Left ventricle myocardium superior (tissue), 1 donor: Measurements from ENCODE around the gene PREX1. TPM values are rescaled to one million over a fixed set of nuclear protein-coding genes. Genes with fewer than 3 reads are reported as not detected.

Source experiments
- ATAC-seq: fragments of 200-7000 bp; cut with Tn5 transposase; one replicate; pipeline ENCODE4 v1.9.1; 2020; ENCODE audit warnings: mild to moderate bottlenecking, moderate library complexity
- DNase-seq: peaks from one replicate; pipeline ENCODE4 v3.0.0-alpha.2; 2020
- intact Hi-C: fragments of 100-400 bp; cut with micrococcal nuclease; formaldehyde crosslinking; loops from one replicate; pipeline ENCODE4 v1.11.0; 2022
- total RNA-seq: library from RNA; stranded (reverse); fragmentation: NEBNext Ultra II Directional; extraction: Animal tissue kit (Norgen Biotek cat#: 25700); gene quantifications from one replicate; pipeline ENCODE4 v1.2.1, GENCODE V29; 2021
- donor health status: DM: no; HTN: yes; CAD: no; lungs with severe emphysema.

PREX1 gene
- total RNA-seq, 1 donor from 2014 or later = 8.3 TPM

DNA sequence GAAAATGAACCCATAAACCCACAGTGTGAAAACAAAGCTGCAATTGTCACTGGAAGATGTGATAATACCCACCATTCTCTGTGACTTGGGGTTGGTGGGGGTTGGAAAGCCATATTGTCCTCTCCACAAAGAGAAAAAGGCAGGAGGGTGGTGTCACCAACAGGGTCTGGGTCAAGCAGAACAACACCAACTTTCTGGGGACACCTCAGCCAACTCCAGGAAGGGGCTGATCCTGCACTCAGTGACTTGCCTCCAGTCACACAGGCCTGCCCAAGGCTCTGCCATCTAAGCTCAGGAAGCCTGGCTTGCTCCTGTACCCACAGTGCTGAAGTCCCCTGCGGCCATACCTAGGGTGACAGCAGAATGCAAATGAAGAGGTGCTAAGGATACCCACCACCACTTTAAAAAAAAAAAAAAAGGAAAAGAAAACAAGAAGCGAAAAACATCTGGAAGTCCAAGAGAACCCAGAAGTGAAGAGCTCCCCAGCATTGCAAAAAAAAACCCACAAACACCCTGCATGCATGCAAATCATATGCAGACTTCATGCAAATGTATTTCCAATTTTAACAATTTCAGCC, 110.6 kb downstream of the PREX1 start:
- DNase-seq (no peak), ATAC-seq (no peak)
- intact Hi-C loops = no loop called here

DNA sequence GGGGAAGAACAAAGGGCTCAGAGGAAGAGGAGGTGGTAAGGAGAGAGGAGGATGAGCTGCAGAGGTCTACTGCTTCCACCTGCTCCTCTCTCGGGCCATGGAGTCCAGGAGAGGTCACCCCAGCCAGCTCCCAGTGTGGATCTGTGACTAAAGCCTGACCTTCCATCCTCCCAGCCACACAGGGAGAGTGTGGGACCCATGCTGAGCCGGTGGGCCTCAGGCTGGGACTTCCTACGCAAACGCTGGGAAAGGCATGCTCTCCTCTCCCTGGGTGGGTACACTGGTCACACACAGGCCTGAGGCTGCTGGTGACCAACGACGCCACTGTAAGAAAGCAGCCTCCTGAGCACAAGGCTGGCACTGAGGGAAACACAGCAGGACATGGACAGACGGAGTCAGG, 111.3 kb downstream of the PREX1 start:
- no peak for ATAC-seq
- no peak for DNase-seq
- intact Hi-C loops = no loop called here

DNA sequence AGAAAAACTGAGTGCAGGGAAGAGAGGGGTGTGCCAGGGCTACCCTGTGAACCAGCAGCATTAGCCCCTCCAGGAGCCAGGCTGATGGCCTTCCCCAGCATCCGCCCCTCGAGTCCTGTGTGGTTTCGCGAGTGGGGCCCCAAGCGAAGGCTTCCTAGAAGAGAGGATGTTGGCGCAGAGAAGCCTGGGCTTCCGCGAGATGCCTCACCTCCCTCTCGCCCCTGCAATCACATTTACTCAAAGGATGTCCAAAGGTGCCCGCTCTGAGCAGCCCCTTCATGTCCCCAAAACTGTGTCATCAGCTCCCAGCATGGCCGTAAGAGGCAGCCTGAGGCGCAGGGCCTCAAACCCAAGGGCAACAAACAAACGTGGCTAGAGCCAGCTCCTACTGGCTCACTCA, 111.7 kb downstream of the PREX1 start:
- ATAC-seq (peak; percentile 10), DNase-seq (no peak)

DNA sequence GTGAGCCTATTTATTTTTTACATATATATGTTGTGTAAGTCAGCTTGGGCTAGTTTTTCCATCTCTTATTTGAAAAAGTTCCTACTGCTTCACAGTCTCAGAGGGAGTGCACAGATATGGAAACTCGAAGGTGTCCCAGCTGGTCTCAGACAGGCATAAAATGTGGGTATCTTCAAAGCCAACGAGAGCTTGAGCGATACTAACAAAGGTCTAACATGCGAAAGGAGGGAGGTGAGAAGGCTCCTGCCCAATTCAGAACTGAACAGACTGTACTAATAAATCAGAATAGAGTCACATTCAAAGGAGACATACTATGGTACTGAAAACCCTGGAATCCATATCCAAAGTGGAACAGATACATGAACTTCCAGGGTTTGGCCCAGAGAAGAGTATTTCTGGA, 113.0 kb downstream of the PREX1 start:
- no peak for ATAC-seq
- intact Hi-C loops = no loop called here
- no peak for DNase-seq

More for the DNA sequence above, 111.7 kb downstream of the PREX1 start:
- intact Hi-C loops = no loop called here

DNA sequence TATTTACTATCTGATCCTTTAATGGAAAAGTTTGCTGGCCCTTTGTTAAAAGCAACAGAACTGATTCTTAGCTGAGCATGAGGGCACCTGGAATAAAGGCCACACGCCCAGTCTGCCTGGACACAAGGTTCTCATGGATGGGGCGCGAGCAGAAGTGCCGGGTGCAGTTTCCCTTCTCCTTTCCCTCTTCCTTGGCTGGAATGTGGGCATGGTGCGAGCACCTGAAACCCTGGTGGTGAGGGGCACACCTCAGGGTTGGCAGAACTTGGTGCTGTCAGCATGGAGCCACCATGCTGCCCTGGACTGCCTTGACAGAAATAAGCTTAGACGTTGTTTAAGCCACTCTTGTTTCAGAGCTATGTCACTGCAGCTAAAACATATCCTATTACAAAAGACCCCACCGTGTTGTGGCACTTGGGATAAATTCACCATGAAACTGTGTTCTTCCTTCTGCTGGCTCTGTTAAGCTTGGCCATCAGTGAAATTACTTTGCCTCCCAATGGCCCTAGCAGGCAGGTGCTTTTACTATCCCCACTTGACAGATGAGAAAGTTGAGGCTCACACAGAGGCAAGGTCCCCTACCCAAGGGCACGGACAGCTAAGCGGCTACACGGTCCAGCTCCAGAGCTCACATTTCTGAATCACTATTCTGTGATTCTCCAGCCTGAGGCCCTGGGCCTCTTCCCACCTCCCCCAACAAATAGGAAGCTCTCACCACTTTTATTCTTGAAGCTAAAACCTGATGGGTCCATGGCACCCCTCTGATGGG, 115.9 kb downstream of the PREX1 start:
- intact Hi-C loops = no loop called here
- DNase-seq = no peak
- no peak for ATAC-seq

DNA sequence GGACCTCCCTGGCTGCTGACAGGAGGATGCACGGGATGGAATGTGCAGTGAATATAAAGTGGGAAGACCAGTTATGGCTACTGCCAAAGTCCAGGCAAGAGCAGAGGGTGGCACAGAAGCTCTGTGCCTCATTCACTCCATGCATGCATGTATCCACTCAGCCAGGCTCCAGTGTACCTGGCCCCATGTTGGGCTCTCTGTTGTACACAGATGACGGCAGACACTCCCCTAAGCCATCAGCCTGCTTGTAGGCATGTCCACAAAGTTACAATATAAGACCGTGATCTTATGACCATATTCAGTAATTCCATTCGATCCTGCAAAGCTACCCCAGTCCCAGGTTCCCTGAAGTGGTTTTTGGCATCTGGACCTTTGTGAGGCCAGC, 116.8 kb downstream of the PREX1 start:
- intact Hi-C loops = no loop called here
- DNase-seq (no peak), ATAC-seq (no peak)

DNA sequence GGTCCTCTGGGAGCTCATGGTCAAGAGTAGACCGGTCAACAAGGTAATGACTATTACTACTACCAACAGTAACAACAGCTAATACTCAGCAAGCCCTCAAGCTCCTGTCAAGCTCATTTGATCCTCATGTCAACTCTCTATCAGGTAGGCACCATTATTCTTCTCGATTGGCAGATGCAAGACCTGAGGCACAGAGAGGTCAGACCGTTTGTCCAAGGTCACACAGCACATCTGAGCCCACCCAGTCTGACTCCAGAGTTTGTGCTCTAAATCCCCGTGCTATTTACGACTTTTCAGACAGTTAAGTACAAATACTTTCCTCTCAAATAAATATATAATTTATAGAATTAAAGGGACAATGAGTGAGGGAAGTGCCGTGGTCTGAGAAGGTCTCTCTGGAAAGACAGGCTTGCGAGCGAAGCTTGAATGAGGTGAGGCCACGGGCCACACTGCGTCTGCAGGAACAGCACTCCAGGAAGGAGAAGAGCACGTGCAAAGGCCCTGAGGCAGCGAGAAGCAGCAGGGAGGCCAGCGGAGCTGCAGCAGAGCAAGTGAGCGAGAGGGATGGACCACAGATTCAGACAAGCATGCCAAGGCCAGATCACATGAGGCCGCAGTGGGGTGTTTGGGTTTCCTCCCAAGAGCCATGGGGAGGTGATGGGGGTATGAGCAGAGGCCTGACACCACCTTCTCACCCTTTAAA, 117.3 kb downstream of the PREX1 start:
- no peak for ATAC-seq

DNA sequence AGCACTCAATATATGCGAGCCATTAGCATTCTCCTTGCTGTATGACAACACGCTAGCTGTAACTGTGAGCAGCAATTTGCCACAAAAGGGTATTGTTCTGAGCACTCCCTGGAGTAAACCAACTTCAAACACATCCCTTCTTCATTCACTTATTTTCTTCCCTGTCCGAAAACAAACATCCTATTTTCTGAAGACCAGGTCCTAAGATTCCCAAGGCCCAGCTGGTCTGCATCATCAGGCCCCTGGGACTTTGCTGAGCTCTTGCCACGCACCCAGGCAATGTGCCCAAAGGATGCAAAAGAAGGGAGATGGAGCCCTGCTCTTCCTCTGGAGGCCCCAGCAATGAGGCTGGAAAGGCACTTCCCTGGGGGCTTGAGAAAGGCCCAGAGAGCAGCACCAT, 118.1 kb downstream of the PREX1 start:
- no peak for DNase-seq
- ATAC-seq = no peak
- intact Hi-C loops = no loop called here

More for the DNA sequence above, 117.3 kb downstream of the PREX1 start:
- intact Hi-C loops = no loop called here
- DNase-seq = no peak

DNA sequence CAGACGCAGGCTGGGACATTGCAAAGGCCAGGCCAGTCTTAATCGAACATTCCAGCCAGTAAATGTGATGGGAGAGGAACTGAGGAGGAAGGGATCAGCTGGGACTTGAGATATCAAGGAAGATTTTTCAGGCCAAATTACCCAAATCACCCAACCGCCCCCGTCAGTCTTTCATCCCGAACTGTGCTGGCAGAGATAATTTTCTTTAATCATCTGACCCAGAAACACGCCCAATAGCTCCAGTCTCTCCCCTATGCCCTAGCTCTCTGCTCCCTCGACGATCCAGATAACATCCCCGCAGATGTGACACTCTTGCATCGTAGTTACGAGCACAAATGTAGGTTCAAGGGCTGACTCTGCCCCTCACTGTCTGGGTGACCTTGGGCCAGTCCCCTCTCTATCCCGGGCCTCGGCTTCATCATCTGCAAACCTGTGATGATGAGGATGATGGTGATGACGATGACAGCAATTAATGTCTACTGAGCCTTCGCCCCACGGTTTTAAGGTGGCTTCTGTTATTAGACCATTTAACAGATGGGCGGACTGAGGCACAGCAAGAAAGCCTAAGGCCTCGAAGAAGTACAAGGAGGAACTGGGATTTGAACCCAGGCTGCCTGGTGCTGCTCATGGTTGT, 118.6 kb downstream of the PREX1 start:
- no peak for DNase-seq
- ATAC-seq = no peak
- intact Hi-C loops = no loop called here

DNA sequence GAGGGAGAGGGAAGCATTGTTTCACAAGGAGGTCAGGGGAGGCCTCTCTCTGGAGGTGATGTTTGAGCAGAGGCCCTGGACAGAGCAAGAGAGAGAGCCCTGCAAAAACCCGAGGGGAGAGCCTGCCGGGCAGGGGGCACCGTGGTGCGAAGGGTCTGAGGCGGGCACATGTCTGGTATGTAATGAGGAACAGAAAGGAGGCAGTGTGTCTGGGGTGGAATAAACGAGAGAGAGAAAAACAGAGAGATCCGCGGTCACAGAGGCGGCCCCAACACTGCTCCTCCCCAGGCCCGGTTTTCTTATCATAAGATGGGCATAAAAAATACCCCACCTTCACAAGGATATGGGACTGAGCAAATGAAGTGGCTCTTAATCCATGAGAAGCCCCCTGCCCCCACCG, 119.2 kb downstream of the PREX1 start:
- ATAC-seq (no peak), DNase-seq (no peak)
- intact Hi-C loops = no loop called here

DNA sequence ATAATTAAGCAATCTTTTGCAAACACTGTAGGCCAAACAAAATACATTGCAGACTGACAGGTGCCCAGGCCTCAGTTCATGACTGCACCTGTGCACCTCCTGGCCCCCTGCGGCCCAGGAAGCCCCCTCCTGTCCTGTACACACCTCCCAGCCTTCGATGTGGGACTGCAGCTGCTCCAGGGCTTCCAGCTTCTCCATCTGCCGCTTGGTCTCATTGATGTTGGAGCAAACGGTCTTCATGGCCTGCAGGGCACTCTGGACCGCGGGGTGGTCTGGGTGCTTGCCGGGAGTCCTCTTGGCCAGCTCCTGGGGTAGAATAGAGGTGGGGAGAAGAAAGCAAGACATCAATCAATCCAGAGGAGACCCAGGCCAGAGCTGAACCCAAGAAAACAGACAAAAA, 119.7 kb downstream of the PREX1 start:
- ATAC-seq (no peak), DNase-seq (no peak)
- intact Hi-C loops = no loop called here

DNA sequence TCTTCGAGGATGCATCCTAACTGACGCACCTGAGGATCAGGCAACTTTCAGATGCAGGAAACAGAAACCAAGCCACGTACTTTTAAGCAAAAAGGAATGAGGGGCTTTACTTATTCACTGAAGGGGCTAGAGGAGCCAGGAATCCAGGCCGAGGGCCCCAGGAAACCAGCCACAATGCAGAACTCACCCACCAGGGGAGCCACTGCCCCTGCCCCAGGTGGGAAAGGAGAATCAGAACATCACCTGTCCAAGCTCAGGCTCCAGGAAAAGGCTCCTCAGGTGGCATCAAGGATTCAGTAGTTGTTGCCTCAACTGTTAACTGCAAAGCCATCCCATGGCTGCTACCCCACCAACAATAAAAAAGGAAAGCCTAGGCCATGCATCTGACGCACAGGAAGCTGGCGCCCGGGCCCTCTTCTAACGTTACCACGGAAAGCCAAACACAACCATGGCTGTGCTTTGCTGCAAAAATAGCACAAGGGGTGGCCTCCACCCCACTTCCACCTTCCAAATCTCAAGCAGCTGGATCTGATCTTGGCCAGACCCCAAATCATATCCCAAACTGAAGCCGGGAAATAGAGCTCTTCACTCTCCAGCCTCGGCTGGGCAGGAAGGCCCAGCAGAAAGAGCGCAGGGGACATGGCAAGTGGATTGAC, 121.0 kb downstream of the PREX1 start:
- DNase-seq = peak; percentile 53
- intact Hi-C loops = no loop called here
- peak; percentile 64 for ATAC-seq

DNA sequence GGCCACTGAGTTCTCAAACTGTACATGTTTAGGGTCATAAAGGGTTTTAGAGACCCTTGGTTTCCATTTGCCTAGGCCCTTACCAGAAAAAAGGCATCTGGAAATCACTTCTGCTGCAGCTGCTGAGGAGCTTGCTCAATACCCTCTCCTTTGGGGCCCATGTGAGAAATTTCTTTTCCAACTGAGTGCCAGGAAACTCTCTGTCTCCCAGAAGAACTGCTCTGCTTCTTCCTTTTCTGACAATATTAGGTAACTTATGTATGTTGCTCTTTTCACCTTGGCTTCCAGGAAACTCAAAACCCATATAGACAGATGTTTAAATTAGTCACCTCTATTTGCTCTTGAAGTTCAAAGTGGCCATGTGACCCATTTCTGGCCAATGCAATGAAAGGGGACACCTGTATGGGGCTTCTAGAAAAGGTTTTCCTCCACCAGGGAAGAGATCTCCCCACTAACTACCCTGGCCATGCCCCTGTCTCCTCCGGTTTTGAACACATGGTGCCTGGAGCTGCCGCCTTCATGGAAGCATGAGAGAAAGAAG, 121.6 kb downstream of the PREX1 start:
- ATAC-seq (peak; percentile 44), DNase-seq (no peak)
- intact Hi-C loops = no loop called here

DNA sequence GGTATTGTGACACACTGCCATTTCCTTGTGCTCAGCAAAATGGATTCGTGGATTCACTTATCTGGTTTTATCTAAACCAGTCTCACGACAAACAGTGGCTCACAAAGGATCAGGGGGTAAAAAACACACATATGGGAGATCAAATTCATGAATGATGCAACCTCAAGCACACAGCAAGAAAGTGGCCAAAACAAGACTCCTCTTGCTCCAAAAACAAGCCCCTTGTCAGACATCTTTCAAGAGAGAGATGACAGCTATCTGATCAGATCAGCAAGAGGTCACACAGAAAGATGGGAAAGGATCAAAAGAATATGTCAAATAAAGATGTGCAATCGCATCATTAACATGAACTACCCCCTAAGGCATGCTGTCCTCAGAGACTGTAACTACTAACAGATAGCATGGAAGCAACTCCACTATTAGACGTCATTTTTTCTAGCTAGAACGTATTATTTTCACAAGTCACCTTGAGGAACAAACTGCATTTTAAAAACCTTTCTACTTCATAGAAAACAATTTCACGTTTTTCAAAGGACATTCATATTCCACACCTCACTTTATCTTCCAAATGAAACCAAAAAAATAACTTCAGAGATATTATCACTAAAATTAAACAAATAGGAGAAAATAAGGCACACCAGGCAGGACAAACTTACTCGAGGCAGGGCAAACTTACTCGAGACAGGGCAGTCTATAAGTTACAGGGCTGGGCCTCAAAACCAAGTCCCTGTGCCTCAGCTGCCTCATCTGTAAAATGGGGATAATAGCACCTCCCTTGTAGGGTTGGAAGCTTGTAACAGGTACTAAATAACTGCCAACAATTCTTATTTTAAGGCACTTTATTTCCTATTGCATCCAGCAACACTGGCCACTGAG, 122.3 kb downstream of the PREX1 start:
- no peak for DNase-seq
- ATAC-seq = no peak
- intact Hi-C loops = no loop called here

DNA sequence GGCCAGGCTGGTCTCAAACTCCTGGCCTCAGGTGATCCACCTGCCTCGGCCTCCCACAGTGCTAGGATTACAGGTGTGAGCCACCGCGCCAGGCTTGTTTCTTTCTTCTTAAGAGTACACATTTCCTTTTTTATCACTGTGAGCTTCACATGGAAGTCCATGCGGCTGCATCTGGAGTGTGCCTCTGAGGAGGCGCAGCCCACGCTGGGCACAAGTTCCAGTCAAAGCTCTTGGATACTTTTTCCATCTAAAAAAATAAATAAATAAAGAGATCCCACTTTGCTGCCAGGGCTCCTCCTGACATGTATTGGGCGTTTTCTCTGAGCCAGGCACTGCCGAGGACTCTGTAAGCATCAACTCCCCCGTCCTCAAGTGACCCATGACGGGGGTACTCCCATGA, 123.0 kb downstream of the PREX1 start:
- intact Hi-C loops = no loop called here
- ATAC-seq (no peak), DNase-seq (no peak)

DNA sequence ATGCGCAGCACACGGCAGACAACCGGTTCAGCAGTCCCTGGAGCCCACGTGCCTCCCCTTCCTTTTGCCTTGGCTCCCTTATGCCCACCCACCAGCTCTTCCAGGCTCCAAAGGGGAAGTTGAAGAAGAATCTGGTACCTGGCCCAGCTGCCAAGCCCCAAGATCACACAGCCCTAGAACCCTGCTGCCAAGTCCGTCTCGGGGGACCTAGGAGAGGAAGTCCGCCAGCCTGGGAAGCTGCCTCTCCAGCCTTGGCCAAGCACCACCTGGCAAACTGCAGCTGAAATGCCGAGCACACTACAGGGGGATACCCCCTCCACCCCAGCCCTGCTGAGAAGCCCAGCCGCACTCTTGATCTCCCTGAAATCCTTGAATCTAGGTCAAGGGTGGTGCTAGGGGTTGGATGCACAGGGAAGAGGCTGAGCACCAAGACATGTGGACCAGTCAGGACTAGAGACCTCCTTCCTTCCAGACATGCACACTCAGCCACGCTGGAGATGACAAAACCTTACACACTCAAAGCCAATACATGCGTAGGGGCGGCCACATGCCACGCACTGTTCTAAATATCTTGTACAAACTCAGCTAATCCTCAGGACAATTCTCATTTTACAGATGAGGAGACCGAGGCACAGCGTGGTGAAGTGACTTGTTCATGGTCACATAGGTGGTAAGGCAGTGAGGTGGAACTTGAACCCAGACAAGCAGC, 124.1 kb downstream of the PREX1 start:
- ATAC-seq (peak; percentile 62), DNase-seq (peak; percentile 64)
- intact Hi-C loops = no loop called here

DNA sequence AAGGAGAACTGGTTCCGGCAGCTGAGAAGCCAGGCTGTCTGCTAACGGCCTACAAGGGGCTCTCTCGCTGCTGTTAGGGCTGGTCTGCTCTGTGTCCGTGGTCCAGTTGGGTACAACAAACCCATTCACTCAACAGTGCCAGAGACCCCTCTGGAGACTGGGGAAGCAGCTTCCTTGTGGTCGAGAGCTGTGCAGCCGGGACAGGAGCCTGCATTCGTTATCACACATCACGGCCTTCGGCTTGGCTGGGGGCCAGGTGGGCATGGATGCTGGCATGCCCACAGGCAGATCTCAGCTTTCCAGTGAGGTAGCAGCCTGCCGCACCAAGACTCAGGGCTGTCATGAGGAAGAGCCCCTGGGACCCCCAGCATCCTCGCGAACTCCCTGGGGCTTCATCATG, 124.7 kb downstream of the PREX1 start:
- intact Hi-C loops = no loop called here
- ATAC-seq (peak; percentile 52), DNase-seq (peak; percentile 76)

DNA sequence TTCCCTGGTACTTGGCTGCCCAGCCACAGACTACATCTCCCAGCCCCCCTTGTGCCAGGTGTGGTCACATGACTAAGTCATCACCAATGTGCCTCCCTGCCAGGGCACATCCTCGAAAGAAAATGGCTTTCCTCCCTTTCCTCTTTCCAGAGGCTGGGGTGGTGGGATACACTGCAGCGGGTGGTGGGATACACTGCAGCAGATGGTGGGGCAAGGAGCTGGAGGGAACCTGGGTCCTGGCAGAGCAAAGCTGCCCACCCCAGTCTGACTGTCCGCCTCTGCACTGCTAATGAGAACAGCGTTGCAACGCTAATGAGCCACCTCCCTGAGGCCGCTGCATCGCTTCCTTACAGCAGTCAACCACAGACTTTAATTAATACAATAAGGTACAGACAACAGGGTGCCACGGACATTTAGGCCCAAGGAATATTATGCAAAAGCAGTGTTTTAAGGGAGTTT, 125.3 kb downstream of the PREX1 start:
- ATAC-seq = no peak
- intact Hi-C loops = no loop called here
- DNase-seq = no peak
